ENCODE measurements around the gene PARP11. TPM values are rescaled to one million over a fixed set of nuclear protein-coding genes. Genes with fewer than 3 reads are reported as not detected.

PARP11 gene
- total RNA-seq, 1 donor from 2014 or later = 27.2 TPM

GRCh38 chr12:3795492-3796133 is 77.6 kb downstream of the PARP11 start:
- no peaks in the 10 kb centered on the region for H3K4me1 Mint-ChIP-seq
- POLR2A ChIA-PET = no interaction called here
- intact Hi-C loops (cut with micrococcal nuclease) = no loop called here
- no peak overlapping the region for H3K4me3 Mint-ChIP-seq
- H3K27me3 Mint-ChIP-seq = no peaks in the 10 kb centered on the region
- peaks cover 15% of the 10 kb centered on the region for H3K36me3 Mint-ChIP-seq (ENCODE audit: low read depth)
- no peak for TF ChIP-seq CTCF (IDR thresholded peaks at IDR 0.05)
- no peaks in the 10 kb centered on the region for H3K9me3 Mint-ChIP-seq
- no peak for DNase-seq
- CTCF ChIA-PET = interaction anchor here (1.4 kb wide), 1 partner anchor 8 kb away, joined by 7 read pairs; no protein-coding TSS in a partner anchor
- no peak for ATAC-seq (ENCODE audit: low read depth)
- no peak overlapping the region for H3K27ac Mint-ChIP-seq

- no peak for TF ChIP-seq CTCF (IDR thresholded peaks at IDR 0.05)
- no peak overlapping the region for H3K27ac Mint-ChIP-seq
- CTCF ChIA-PET = interaction anchor here (1.4 to 2.0 kb wide), 2 partner anchors 9 to 495 kb away, joined by 4 to 7 read pairs; no protein-coding TSS in a partner anchor
Observed at GRCh38 chr12:3795066-3795465, 78.1 kb downstream of the PARP11 start.

GRCh38 chr12:3792623-3793288 is 80.4 kb downstream of the PARP11 start:
- intact Hi-C loops (cut with micrococcal nuclease) = no loop called here
- no peak for DNase-seq
- POLR2A ChIA-PET = no interaction called here
- H3K27me3 Mint-ChIP-seq = no peaks in the 10 kb centered on the region
- no peak overlapping the region for H3K4me3 Mint-ChIP-seq
- no peak overlapping the region for H3K27ac Mint-ChIP-seq
- H3K9me3 Mint-ChIP-seq = peaks cover 3% of the 10 kb centered on the region
- ATAC-seq (ENCODE audit: low read depth) = no peak
- no peaks in the 10 kb centered on the region for H3K4me1 Mint-ChIP-seq
- H3K36me3 Mint-ChIP-seq (ENCODE audit: low read depth) = peaks cover 6% of the 10 kb centered on the region
- TF ChIP-seq CTCF (IDR thresholded peaks at IDR 0.05) = no peak
- CTCF ChIA-PET = interaction anchor here (2.0 kb wide), 1 partner anchor 493 kb away, joined by 4 read pairs; no protein-coding TSS in a partner anchor

More at GRCh38 chr12:3795066-3795465, 78.1 kb downstream of the PARP11 start:
- H3K9me3 Mint-ChIP-seq = no peaks in the 10 kb centered on the region
- no peak overlapping the region for H3K4me3 Mint-ChIP-seq
- peaks cover 15% of the 10 kb centered on the region for H3K36me3 Mint-ChIP-seq (ENCODE audit: low read depth)
- POLR2A ChIA-PET = no interaction called here
- DNase-seq (no peak), ATAC-seq (ENCODE audit: low read depth) (no peak)
- intact Hi-C loops (cut with micrococcal nuclease) = no loop called here
- H3K4me1 Mint-ChIP-seq = no peaks in the 10 kb centered on the region
- no peaks in the 10 kb centered on the region for H3K27me3 Mint-ChIP-seq

- intact Hi-C loops (cut with micrococcal nuclease) = no loop called here
- Mint-ChIP-seq H3K4me3 (no peak overlapping the region), H3K36me3 (ENCODE audit: low read depth) (peaks cover 7% of the 10 kb centered on the region), H3K27me3 (no peaks in the 10 kb centered on the region), H3K9me3 (peaks cover 3% of the 10 kb centered on the region), H3K27ac (no peak overlapping the region), H3K4me1 (peaks cover 5% of the 10 kb centered on the region)
- POLR2A ChIA-PET = no interaction called here
- DNase-seq (no peak), ATAC-seq (ENCODE audit: low read depth) (no peak)
- CTCF ChIA-PET = no interaction called here
- TF ChIP-seq CTCF (IDR thresholded peaks at IDR 0.05) = no peak
Observed at GRCh38 chr12:3791256-3791874, 81.8 kb downstream of the PARP11 start.

GRCh38 chr12:3790642-3791041 is 82.6 kb downstream of the PARP11 start:
- peaks cover 5% of the 10 kb centered on the region for H3K9me3 Mint-ChIP-seq
- H3K36me3 Mint-ChIP-seq (ENCODE audit: low read depth) = peaks cover 7% of the 10 kb centered on the region
- POLR2A ChIA-PET = no interaction called here
- no peak for ATAC-seq (ENCODE audit: low read depth)
- H3K4me3 Mint-ChIP-seq = no peak overlapping the region
- no peak for DNase-seq
- no peak overlapping the region for H3K27ac Mint-ChIP-seq
- CTCF ChIA-PET = no interaction called here
- peaks cover 5% of the 10 kb centered on the region for H3K4me1 Mint-ChIP-seq
- intact Hi-C loops (cut with micrococcal nuclease) = no loop called here
- TF ChIP-seq CTCF (IDR thresholded peaks at IDR 0.05) = no peak
- no peaks in the 10 kb centered on the region for H3K27me3 Mint-ChIP-seq
